Stimulated activated CD4-positive, alpha-beta T cell treated with anti-CD3 and anti-CD28 coated beads, Interleukin-1b, Interleukin-23, amount 100 ng/mL, for 24 hours (primary cell): ENCODE measurements around the gene FAM219B.
A peak's percentile ranks its signal among the peaks of the same experiment; 100 is the strongest.
"Not testable (repeated sequence)": the region's sequence is repeated elsewhere in the genome, so short reads cannot be mapped to it uniquely, and the experiment has no call there.

Experiments used
- DNase-seq, 4 experiments: peaks; one replicate each; pipeline ENCODE4 v3.0.0-alpha.2; 2020; ENCODE audit warnings: low read depth in 4 of 4, low spot score in 1 of 4

The FAM219B gene

GRCh38 chr15:74904190-74904805 lies 2.4 kb downstream of the FAM219B start:
- no peak for DNase-seq

DNA sequence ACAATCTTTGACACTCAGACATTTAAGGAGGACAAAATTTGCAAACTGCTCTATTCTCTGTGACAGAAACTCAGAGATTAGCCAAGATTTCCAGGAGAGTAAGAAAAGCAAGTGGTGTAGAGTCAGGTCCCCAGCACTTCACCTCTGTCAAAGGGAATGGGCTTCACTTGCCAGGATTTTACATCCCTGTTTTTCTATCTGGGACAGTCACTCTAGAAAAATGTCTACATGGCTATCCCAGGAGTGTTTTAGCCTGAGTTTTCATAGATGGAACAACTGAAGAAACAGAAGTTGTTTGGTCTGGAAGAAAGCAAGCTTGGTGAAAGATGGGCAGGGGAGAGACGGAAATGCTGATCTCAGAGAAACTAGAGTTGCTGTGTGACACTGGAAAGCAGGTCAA lies 3.0 kb downstream of the FAM219B start:
- no peak for DNase-seq

- DNase-seq: no peak
Observed at GRCh38 chr15:74902295-74903075, 4.2 kb downstream of the FAM219B start.

GRCh38 chr15:74901612-74902063 lies 5.0 kb downstream of the FAM219B start:
- peak; percentile 28 to 41 (median 32) for DNase-seq

DNA sequence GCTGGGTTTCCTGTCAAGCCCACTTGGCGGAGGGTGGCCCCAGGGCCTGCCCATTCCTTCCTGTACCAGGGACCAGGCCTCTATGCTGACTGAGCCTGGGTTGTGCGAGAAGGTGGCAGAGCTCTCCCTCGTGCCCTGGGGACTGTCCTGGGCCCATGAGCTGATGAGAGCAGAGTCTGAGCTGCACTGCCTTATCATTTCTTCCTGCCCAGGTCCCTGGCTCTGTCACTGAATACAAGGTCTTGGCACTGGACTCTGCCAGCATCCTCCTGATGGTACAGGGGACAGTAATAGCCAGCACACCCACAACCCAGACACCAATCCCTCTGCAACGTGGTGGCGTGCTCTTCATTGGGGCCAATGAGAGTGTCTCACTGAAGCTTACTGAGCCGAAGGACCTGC lies 9.3 kb downstream of the FAM219B start:
- no peak for DNase-seq

GRCh38 chr15:74896316-74896715 lies 10.3 kb downstream of the FAM219B start:
- no peak for DNase-seq

GRCh38 chr15:74895830-74896229 lies 10.8 kb downstream of the FAM219B start:
- DNase-seq: no peak

- not testable (repeated sequence) for DNase-seq
Observed at GRCh38 chr15:74894383-74894782, 12.3 kb downstream of the FAM219B start.

- DNase-seq: no peak
Observed at GRCh38 chr15:74893627-74894026, 13.0 kb downstream of the FAM219B start.

GRCh38 chr15:74892931-74893330 lies 13.7 kb downstream of the FAM219B start:
- no peak for DNase-seq

GRCh38 chr15:74892313-74892712 lies 14.3 kb downstream of the FAM219B start:
- no peak for DNase-seq

DNA sequence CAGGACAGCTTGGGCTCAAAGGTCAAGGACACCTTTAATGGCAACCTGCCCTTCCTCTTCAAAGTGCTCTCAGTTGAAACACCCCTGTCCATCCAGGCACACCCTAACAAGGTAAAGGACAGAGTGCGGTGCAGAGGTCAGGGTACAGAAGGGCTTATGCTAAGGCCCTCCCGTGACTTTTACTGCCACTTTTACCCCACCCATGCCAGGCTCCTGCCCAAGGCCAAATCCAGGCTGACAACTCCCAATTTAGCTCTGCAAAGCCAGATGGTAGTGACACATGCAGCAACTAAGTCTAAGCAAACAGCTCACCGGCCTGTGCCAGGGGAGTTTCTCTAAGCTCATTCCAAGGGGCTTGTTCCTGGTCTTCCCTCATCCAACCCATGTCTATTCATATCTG lies 15.2 kb downstream of the FAM219B start:
- no peak for DNase-seq

GRCh38 chr15:74890665-74890960 lies 16.0 kb downstream of the FAM219B start:
- DNase-seq: no peak

DNA sequence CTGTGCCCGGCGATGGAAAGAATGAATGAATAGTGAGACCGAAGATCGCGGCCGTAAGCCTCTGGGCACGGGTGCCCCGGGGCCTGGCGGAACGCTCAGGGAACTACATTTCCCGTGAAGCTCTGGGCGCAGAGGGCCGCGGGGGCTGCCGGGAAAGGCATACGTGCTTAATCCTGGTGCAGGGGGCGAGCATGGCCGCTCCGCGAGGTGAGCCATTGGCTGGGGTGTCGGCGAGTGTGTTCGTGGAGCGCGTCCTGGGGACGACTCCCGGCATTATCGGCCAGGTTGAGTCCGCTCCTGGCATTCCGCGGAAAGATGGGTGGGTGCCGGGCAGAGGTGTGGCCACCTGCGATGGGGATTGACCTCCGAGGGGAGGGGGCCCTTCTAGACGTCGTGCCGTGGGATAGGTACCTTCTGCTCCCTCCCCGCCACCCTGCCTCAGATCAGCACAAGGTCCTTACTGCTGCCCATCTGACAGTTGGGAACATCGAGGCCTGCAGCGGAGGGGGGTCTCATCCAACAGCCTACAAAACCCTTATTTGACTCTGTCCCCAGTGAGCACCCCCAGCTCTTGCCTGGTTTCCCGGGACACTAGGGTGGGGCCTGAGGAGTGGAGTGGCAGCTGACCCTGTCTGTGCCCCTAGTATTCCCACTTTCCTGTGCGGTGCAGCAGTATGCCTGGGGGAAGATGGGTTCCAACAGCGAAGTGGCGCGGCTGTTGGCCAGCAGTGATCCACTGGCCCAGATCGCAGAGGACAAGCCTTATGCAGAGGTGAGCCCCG lies 16.6 kb downstream of the FAM219B start, which contains the start of gene MPI:
MPI (plus strand) TSS at position 160 of the 782 bp plus-strand sequence; CDS start at position 192, 32 bp downstream.
- DNase-seq: peak; percentile 74 to 89 (median 84)

GRCh38 chr15:74889390-74889882 lies 17.2 kb downstream of the FAM219B start:
- DNase-seq: no peak

GRCh38 chr15:74888716-74889115 lies 17.9 kb downstream of the FAM219B start:
- no peak for DNase-seq

- not testable (repeated sequence) for DNase-seq
Observed at GRCh38 chr15:74887537-74888193, 19.0 kb downstream of the FAM219B start.

DNA sequence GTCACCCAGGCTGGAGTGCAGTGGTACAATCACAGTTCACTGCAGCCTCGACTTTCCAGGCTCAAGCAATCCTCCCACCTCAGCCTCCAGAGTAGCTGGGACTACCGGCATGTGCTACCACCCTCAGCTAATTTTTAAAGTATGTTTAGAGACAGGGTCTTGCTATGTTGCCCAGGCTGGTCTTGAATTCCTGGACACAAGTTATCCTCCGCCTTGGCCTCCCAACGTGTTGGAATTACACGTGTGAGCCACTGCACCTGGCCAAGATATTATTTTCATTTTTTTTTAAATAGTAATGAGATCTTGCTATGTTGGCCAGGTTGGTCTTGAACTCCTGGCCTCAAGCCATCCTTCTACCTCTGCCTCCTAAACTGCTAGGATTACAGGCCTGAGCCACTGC lies 21.2 kb downstream of the FAM219B start:
- DNase-seq: no peak

- DNase-seq: no peak
Observed at GRCh38 chr15:74884428-74885223, 22.0 kb downstream of the FAM219B start.

DNA sequence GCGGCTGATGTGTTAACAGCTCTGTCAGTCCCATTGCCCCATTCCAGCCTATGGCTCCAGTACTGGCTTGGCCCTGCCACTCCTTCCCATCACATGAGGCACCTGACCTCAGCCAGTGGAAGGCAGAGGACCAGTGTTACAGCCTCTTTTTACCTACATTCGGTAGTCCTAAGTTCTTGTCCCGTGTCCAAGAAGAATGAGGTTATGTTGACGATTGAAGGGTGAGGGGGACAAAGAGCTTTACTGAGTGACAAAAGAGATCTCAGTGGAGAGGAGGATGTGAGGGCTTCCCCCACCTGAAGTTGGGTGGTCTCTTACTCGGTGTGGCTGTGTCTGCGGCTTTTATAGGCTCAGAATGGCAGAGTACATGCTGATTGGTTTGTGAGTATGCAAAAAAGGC lies 24.1 kb downstream of the FAM219B start:
- no peak for DNase-seq
